ENCODE measurements around the gene HACL1.

The HACL1 gene

GRCh38 chr3:15521573-15521965, 79.8 kb downstream of the HACL1 start, which contains the start of gene COLQ:
COLQ (minus strand) TSS chr3:15521706; CDS start chr3:15521625, 81 bp downstream.
- no peak for DNase-seq

GRCh38 chr3:15520804-15521572, 80.4 kb downstream of the HACL1 start:
- no peak for DNase-seq

GRCh38 chr3:15520185-15520584, 81.2 kb downstream of the HACL1 start:
- no peak for DNase-seq

GRCh38 chr3:15519096-15519495, 82.3 kb downstream of the HACL1 start:
- no peak for DNase-seq

GRCh38 chr3:15514663-15515340, 86.6 kb downstream of the HACL1 start:
- no peak for DNase-seq

DNA sequence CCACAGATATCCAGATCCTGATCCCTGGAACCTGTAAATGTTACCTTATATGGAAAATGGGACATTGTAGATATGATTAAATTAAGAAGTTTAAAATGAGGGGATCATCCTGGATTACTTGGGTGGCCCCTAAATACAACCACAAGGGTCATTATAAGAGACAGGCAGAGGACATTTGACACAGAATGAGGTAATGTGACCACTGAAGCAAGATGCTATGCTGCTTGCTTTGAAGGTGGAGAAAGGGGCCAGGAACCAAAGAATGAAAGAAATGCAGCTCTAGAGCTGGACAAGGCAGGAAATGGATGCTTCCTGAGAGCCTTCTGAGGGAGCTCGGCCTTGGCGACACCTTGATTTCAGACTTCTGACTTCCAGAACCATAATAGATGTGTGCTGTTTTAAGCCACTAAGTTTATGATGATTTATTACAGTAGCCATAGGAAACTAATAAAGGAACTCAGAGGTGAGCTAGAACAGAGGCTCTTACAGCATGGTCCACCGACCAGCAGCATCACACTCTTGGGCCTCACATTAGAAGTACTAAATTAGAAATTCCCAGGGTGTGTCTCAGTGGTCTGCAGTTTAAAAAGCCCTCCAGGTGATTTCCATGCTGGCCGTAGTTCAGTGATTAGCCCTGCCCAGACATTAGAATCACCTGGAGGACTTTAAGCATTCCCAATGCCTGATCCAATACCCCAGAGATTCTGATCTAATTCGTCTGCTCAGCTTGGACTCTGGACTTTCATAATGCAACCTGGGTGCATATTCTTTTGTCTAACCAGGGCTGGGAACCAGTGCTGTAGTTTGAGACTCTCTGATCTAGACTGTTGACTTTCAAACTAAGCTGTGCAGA, 87.3 kb downstream of the HACL1 start:
- DNase-seq, result no peak

GRCh38 chr3:15513116-15513515, 88.3 kb downstream of the HACL1 start:
- no peak for DNase-seq

DNA sequence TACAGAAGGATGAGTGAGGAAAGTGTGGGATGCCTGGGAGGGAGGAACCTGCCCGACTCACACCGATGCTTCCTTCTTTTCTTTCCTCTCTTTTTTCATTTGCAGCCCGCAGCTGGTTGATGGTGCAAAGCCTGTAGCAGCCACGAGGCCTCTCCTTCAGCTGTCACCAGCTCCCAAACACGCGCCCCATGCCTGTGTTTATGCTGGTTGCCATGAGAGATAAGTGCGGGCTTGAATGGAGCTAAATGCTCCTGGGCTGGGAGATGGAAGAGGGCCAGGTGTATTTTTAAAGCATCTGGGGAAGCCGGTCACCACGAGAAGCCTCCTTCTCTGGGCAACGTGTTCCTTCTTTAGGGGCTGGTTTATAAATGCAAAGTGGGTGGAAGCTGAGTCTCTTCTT, 89.2 kb downstream of the HACL1 start:
- DNase-seq, result no peak

DNA sequence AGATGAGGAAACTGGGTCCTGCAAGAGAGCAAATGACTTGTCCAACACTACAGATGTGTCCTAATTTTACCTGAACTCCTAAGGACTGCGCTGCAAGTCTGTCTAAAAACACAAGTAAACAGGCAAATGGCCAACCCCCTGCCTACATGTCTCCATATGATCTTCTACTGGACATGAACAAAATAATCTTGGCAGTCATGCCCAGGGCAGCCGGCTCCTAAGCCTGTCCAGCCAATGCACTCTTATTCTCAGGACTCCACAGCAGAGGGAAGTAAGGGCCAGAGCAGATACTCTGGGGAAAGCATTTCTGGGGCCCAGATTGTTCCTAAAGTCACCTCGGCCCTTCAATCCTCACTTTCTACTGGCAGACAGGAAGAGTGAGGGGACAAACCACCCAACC, 90.2 kb downstream of the HACL1 start:
- DNase-seq, result no peak
